Keratinocyte (primary cell): ENCODE data around the gene FNIP2.

Experiments
- EZH2 ChIP-seq: IDR thresholded peaks from one replicate; pipeline ENCODE4 v1.6.1; 2012; ENCODE audit warnings: inconsistent platforms, mild to moderate bottlenecking, low read length, moderate library complexity
- TF ChIP-seq, protein P1 (sequence below), 3 experiments: IDR thresholded peaks in 1 of 3; conservative IDR thresholded peaks in 1 of 3; optimal IDR thresholded peaks in 1 of 3; 2 replicates in 2 of 3; 3 replicates in 1 of 3; pipeline versions ENCODE3 to v1.5.1; 2011; ENCODE audit warnings: low read length in 3 of 3, mild to moderate bottlenecking in 3 of 3, moderate library complexity in 2 of 3, control low read depth in 1 of 3, inconsistent platforms in 1 of 3; ENCODE audit not compliant: insufficient read depth in 2 of 3; ENCODE audit errors: extremely low read depth in 1 of 3

DNA sequence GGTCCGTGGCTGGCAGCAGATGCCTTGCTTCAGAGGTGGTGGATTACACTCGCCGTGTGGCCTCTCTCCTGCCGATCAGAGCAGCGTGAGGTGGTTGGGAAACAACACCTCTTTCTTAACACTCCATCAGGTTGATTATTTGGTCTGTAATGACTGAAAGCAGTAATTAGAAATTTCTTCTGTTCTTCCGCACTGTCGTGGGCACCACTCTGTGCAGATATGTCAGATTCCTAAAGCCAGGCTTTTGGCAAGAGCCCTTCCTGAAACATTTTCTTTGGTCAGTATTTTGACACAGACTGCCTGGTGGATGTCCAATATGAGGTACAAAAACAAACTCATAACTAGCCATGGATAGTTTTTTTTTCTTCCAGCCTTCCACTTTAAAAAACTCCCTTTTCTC lies 100.9 kb downstream of the FNIP2 start:
- TF ChIP-seq, protein P1, sequence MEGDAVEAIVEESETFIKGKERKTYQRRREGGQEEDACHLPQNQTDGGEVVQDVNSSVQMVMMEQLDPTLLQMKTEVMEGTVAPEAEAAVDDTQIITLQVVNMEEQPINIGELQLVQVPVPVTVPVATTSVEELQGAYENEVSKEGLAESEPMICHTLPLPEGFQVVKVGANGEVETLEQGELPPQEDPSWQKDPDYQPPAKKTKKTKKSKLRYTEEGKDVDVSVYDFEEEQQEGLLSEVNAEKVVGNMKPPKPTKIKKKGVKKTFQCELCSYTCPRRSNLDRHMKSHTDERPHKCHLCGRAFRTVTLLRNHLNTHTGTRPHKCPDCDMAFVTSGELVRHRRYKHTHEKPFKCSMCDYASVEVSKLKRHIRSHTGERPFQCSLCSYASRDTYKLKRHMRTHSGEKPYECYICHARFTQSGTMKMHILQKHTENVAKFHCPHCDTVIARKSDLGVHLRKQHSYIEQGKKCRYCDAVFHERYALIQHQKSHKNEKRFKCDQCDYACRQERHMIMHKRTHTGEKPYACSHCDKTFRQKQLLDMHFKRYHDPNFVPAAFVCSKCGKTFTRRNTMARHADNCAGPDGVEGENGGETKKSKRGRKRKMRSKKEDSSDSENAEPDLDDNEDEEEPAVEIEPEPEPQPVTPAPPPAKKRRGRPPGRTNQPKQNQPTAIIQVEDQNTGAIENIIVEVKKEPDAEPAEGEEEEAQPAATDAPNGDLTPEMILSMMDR (optimal IDR thresholded peaks at IDR 0.05 in 1 of 3, IDR thresholded peaks at IDR 0.05 in 1 of 3, conservative IDR thresholded peaks at IDR 0.05 in 1 of 3; ENCODE audit: extremely low read depth in 1 of 3, insufficient read depth in 2 of 3, low read length in 3 of 3), result no peak
- TF ChIP-seq EZH2, result no peak
